GM12878 (cell line): ENCODE measurements around the gene DNAJC11. TPM values are rescaled to one million over a fixed set of nuclear protein-coding genes. Genes with fewer than 3 reads are reported as not detected.

Experiments used
- ATAC-seq: fragments of 200-7000 bp; cut with Tn5 transposase; 3 replicates; pipeline ENCODE4 v1.9.1; 2020; ENCODE audit warnings: mild to moderate bottlenecking, moderate library complexity
- BruUV-seq: library from RNA; stranded (reverse); fragments of 400-500 nt; replicated peaks from 2 replicates; lab custom pipeline; 2021; lab: Mats Ljungman, UMichigan
- CTCF ChIA-PET: fragments of 300-600 bp; sonication (Branson Sonifier 250); formaldehyde crosslinking; extraction: SDS; loops from one replicate; lab custom pipeline; 2021; ENCODE audit warnings: inconsistent platforms; lab: Yijun Ruan, JAX
- POLR2A ChIA-PET: fragments of 350-600 bp; formaldehyde crosslinking; extraction: SDS; loops from one replicate; lab custom pipeline; 2021; ENCODE audit warnings: inconsistent platforms; lab: Charles Lee
- RAD21 ChIA-PET: fragments of 300-600 bp; sonication (Branson Sonifier 250); formaldehyde crosslinking; loops from one replicate; lab custom pipeline; 2023; ENCODE audit warnings: antibody characterized with exemption; ENCODE audit not compliant: unreplicated experiment; lab: Charles Lee
- SMC1A ChIA-PET: fragments of 300-600 bp; sonication (Branson Sonifier 250); formaldehyde crosslinking; loops from one replicate; lab custom pipeline; 2023; ENCODE audit not compliant: unreplicated experiment, uncharacterized antibody; lab: Charles Lee
- DNase-seq: peaks from one replicate; pipeline ENCODE4 v3.0.0-alpha.2; 2011; ENCODE audit warnings: low read depth, low spot score
- FAIRE-seq: peaks from 3 replicates; lab custom pipeline; 2011; peaks lifted over from hg19 to GRCh38; lab: Jason Lieb, UNC
- H2AFZ ChIP-seq: 2 replicates; pipeline ENCODE4 v1.6.0; 2011; ENCODE audit warnings: low read depth, low read length, control low read depth; ENCODE audit not compliant: control insufficient read depth
- H3K27ac ChIP-seq: 2 replicates; pipeline ENCODE4 v1.5.1; 2011; ENCODE audit warnings: control low read depth; ENCODE audit not compliant: control insufficient read depth, insufficient read depth
- H3K27me3 ChIP-seq, 2 experiments: replicated peaks in 1 of 2; 2 replicates each; pipeline versions ENCODE4 v1.6.0 to v1.6.1; 2011; ENCODE audit warnings: low read length in 1 of 2; ENCODE audit not compliant: control insufficient read depth in 2 of 2, insufficient read depth in 2 of 2
- H3K36me3 ChIP-seq, 2 experiments: 2 replicates each; pipeline ENCODE4 v1.5.1; 2011; ENCODE audit warnings: low read length in 1 of 2; ENCODE audit not compliant: control insufficient read depth in 2 of 2, insufficient read depth in 2 of 2
- H3K4me1 ChIP-seq: 2 replicates; pipeline ENCODE4 v1.6.1; 2011; ENCODE audit warnings: mild to moderate bottlenecking, low read length, moderate library complexity, mixed read lengths; ENCODE audit not compliant: control insufficient read depth, insufficient read depth
- H3K4me2 ChIP-seq: 2 replicates; pipeline ENCODE4 v1.6.0; 2011; ENCODE audit warnings: control low read depth; ENCODE audit not compliant: control insufficient read depth, insufficient read depth
- H3K4me3 ChIP-seq: fragments of 200-600 bp; sonication (generic); 2 replicates; pipeline ENCODE4 v1.5.1; 2016
- H3K79me2 ChIP-seq: 2 replicates; pipeline ENCODE4 v1.6.0; 2011; ENCODE audit warnings: low read length; ENCODE audit not compliant: control insufficient read depth, insufficient read depth
- H3K9ac ChIP-seq: 2 replicates; pipeline ENCODE4 v1.8.0; 2011; ENCODE audit warnings: low read length, control low read depth, mixed read lengths; ENCODE audit not compliant: control insufficient read depth, insufficient read depth
- H3K9me3 ChIP-seq: replicated peaks from 3 replicates; pipeline ENCODE4 v1.5.1; 2011; ENCODE audit warnings: mild to moderate bottlenecking, low read length; ENCODE audit not compliant: control insufficient read depth, insufficient read depth
- H4K20me1 ChIP-seq: 2 replicates; pipeline ENCODE4 v1.6.0; 2011; ENCODE audit not compliant: control insufficient read depth, insufficient read depth
- BCL11A ChIP-seq: IDR thresholded peaks from 2 replicates; pipeline ENCODE4 v1.6.1; 2011; ENCODE audit warnings: low read depth, low read length
- EED ChIP-seq: sonication (generic); IDR thresholded peaks from 2 replicates; pipeline ENCODE4 v1.6.1; 2016; ENCODE audit warnings: antibody characterized with exemption, low read depth
- EZH2 ChIP-seq: IDR thresholded peaks from 2 replicates; pipeline ENCODE4 v1.6.1; 2012; ENCODE audit warnings: low read depth, mild to moderate bottlenecking, control low read depth, inconsistent platforms, low read length, borderline replicate concordance; ENCODE audit not compliant: control insufficient read depth
- JUND ChIP-seq: IDR thresholded peaks from 2 replicates; pipeline ENCODE4 v1.6.1; 2012; ENCODE audit warnings: low read depth, mild to moderate bottlenecking, low read length, improper control_type of control experiment, moderate library complexity
- PML ChIP-seq: IDR thresholded peaks from 2 replicates; pipeline ENCODE4 v1.6.1; 2012; ENCODE audit warnings: low read length, inconsistent platforms
- RBBP5 ChIP-seq: fragments of 200-600 bp; sonication (generic); conservative IDR thresholded peaks from 2 replicates; pipeline ENCODE4 v1.6.1; 2016
- RFX5 ChIP-seq: IDR thresholded peaks from 2 replicates; pipeline ENCODE4 v1.6.1; 2011; ENCODE audit warnings: low read depth, low read length, improper control_type of control experiment
- SREBF1 ChIP-seq: IDR thresholded peaks from 2 replicates; pipeline ENCODE4 v1.6.1; 2012; ENCODE audit warnings: mild to moderate bottlenecking, low read length
- WGBS: methylation state at CpG from one replicate; pipeline ENCODE4 v1.1.6; 2016; ENCODE audit warnings: low lambda C conversion rate; ENCODE audit not compliant: insufficient replicate concordance, insufficient coverage; ENCODE audit errors: missing lambda C conversion rate; 5-methylcytosine and 5-hydroxymethylcytosine counted together
- in situ Hi-C: fragments of 300-500 bp; cut with MboI; formaldehyde crosslinking; loops from 9 replicates; pipeline ENCODE4 v1.14.3; 2018; ENCODE audit warnings: mixed read lengths
- intact Hi-C: fragments of 100-400 bp; cut with micrococcal nuclease; formaldehyde crosslinking; loops from one replicate; pipeline ENCODE4 v1.14.2; 2022; ENCODE audit not compliant: unreplicated experiment
- polyA plus RNA-seq, 11 experiments: library from polyadenylated mRNA; depleted of rRNA in 4 of 11; unstranded in 6 of 11; stranded (reverse) in 5 of 11; fragments of >200 nt; fragmentation: Nextera tagmentation in 4 of 11; fragmentation: Illumina TruSeq in 1 of 11; extraction: Ambion mirVana in 4 of 11; extraction: Trizol in 1 of 11; gene quantifications; 1 replicate in 1 of 11; 2 replicates in 10 of 11; pipeline versions ENCODE4 v1.2.1 to v1.2.3, GENCODE V29; 2011 to 2016; ENCODE audit warnings: inconsistent platforms in 2 of 11, missing spikeins in 2 of 11, low read depth in 1 of 11
- total RNA-seq, 4 experiments: library from RNA; depleted of rRNA in 3 of 4; stranded (reverse); fragments of >200 nt in 3 of 4; fragmentation: Illumina TruSeq in 1 of 4; extraction: Trizol in 1 of 4; gene quantifications; 2 replicates each; pipeline versions ENCODE4 v1.2.1 to v1.2.3, GENCODE V29; 2013 to 2021
- TF ChIP-seq, protein P1 (sequence below): fragments of 450-650 bp; IDR thresholded peaks from 2 replicates; pipeline ENCODE4 v1.6.1; 2017; ENCODE audit warnings: low read depth, mild to moderate bottlenecking, moderate library complexity
- TF ChIP-seq, protein P2 (sequence below): fragments of 150-350 bp; IDR thresholded peaks from 2 replicates; pipeline ENCODE4 v1.6.1; 2014; ENCODE audit warnings: mild to moderate bottlenecking, low read depth, low read length
- TF ChIP-seq, protein P3 (sequence below): fragments of 450-650 bp; IDR thresholded peaks from 2 replicates; pipeline ENCODE4 v1.6.1; 2017; ENCODE audit warnings: mild to moderate bottlenecking, moderate library complexity
- TF ChIP-seq, protein P4 (sequence below): IDR thresholded peaks from 2 replicates; pipeline ENCODE4 v1.6.1; 2011; ENCODE audit warnings: borderline replicate concordance, low read depth, mild to moderate bottlenecking, moderate library complexity, mixed read lengths, low read length; ENCODE audit not compliant: insufficient read depth; ENCODE audit errors: extremely low read length
- TF ChIP-seq, protein P5 (sequence below): fragments of 450-650 bp; IDR thresholded peaks from 2 replicates; pipeline ENCODE4 v1.6.1; 2017; ENCODE audit warnings: antibody characterized with exemption, mild to moderate bottlenecking, moderate library complexity

Gene DNAJC11
- total and polyA plus RNA-seq, 10 of the 15 experiments (the other 5 are each of a cell fraction or from before 2014, with no cell fraction given): 5.0 to 58.8 (median 39.5) TPM

DNA sequence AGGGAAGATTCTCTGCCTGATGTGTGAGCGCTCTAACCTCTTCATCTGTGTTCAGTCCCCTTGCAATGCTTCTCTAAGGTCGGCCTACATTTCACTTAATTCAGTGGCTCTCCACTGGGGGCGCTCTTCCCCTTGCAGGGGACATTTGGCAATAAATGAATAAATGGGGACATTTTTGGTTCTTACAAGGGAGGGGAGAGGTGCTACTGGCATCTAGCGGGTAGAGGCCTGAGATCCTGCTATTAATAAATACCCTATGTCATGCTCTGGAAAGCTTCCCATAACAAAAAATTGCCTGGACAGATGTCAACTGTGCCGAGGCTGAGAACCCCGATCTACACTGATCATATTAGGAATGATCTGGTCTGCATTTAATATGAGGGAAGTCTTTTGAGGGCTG is 25.9 kb upstream of the DNAJC11 start:
- POLR2A ChIA-PET: no interaction called here
- in situ Hi-C loops: loop anchor here (5.0 kb wide), 2 partner anchors 165 to 340 kb away; no protein-coding TSS in a partner anchor
- TF ChIP-seq, protein P1, sequence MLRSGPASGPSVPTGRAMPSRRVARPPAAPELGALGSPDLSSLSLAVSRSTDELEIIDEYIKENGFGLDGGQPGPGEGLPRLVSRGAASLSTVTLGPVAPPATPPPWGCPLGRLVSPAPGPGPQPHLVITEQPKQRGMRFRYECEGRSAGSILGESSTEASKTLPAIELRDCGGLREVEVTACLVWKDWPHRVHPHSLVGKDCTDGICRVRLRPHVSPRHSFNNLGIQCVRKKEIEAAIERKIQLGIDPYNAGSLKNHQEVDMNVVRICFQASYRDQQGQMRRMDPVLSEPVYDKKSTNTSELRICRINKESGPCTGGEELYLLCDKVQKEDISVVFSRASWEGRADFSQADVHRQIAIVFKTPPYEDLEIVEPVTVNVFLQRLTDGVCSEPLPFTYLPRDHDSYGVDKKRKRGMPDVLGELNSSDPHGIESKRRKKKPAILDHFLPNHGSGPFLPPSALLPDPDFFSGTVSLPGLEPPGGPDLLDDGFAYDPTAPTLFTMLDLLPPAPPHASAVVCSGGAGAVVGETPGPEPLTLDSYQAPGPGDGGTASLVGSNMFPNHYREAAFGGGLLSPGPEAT: no peak
- TF ChIP-seq BCL11A (no peak), SREBF1 (no peak), RBBP5 (no peak), PML (no peak), JUND (no peak), RFX5 (no peak), EZH2 (no peak), EED (no peak)
- TF ChIP-seq, protein P2, sequence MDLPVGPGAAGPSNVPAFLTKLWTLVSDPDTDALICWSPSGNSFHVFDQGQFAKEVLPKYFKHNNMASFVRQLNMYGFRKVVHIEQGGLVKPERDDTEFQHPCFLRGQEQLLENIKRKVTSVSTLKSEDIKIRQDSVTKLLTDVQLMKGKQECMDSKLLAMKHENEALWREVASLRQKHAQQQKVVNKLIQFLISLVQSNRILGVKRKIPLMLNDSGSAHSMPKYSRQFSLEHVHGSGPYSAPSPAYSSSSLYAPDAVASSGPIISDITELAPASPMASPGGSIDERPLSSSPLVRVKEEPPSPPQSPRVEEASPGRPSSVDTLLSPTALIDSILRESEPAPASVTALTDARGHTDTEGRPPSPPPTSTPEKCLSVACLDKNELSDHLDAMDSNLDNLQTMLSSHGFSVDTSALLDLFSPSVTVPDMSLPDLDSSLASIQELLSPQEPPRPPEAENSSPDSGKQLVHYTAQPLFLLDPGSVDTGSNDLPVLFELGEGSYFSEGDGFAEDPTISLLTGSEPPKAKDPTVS: no peak
- TF ChIP-seq, protein P3, sequence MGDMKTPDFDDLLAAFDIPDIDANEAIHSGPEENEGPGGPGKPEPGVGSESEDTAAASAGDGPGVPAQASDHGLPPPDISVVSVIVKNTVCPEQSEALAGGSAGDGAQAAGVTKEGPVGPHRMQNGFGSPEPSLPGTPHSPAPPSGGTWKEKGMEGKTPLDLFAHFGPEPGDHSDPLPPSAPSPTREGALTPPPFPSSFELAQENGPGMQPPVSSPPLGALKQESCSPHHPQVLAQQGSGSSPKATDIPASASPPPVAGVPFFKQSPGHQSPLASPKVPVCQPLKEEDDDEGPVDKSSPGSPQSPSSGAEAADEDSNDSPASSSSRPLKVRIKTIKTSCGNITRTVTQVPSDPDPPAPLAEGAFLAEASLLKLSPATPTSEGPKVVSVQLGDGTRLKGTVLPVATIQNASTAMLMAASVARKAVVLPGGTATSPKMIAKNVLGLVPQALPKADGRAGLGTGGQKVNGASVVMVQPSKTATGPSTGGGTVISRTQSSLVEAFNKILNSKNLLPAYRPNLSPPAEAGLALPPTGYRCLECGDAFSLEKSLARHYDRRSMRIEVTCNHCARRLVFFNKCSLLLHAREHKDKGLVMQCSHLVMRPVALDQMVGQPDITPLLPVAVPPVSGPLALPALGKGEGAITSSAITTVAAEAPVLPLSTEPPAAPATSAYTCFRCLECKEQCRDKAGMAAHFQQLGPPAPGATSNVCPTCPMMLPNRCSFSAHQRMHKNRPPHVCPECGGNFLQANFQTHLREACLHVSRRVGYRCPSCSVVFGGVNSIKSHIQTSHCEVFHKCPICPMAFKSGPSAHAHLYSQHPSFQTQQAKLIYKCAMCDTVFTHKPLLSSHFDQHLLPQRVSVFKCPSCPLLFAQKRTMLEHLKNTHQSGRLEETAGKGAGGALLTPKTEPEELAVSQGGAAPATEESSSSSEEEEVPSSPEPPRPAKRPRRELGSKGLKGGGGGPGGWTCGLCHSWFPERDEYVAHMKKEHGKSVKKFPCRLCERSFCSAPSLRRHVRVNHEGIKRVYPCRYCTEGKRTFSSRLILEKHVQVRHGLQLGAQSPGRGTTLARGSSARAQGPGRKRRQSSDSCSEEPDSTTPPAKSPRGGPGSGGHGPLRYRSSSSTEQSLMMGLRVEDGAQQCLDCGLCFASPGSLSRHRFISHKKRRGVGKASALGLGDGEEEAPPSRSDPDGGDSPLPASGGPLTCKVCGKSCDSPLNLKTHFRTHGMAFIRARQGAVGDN: no peak
- TF ChIP-seq, protein P4, sequence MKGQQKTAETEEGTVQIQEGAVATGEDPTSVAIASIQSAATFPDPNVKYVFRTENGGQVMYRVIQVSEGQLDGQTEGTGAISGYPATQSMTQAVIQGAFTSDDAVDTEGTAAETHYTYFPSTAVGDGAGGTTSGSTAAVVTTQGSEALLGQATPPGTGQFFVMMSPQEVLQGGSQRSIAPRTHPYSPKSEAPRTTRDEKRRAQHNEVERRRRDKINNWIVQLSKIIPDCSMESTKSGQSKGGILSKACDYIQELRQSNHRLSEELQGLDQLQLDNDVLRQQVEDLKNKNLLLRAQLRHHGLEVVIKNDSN: no peak
- TF ChIP-seq, protein P5, sequence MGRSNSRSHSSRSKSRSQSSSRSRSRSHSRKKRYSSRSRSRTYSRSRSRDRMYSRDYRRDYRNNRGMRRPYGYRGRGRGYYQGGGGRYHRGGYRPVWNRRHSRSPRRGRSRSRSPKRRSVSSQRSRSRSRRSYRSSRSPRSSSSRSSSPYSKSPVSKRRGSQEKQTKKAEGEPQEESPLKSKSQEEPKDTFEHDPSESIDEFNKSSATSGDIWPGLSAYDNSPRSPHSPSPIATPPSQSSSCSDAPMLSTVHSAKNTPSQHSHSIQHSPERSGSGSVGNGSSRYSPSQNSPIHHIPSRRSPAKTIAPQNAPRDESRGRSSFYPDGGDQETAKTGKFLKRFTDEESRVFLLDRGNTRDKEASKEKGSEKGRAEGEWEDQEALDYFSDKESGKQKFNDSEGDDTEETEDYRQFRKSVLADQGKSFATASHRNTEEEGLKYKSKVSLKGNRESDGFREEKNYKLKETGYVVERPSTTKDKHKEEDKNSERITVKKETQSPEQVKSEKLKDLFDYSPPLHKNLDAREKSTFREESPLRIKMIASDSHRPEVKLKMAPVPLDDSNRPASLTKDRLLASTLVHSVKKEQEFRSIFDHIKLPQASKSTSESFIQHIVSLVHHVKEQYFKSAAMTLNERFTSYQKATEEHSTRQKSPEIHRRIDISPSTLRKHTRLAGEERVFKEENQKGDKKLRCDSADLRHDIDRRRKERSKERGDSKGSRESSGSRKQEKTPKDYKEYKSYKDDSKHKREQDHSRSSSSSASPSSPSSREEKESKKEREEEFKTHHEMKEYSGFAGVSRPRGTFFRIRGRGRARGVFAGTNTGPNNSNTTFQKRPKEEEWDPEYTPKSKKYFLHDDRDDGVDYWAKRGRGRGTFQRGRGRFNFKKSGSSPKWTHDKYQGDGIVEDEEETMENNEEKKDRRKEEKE: no peak

More for the DNA sequence above, 25.9 kb upstream of the DNAJC11 start:
- no TSS peak for BruUV-seq
- no peak overlapping the region for H3K4me2 ChIP-seq
- H3K36me3 ChIP-seq: no peaks in the 10 kb centered on the region
- peak; percentile 44 for FAIRE-seq
- no peaks in the 10 kb centered on the region for H4K20me1 ChIP-seq
- no peaks in the 10 kb centered on the region for H3K27me3 ChIP-seq
- peak; percentile 16 for DNase-seq
- peak; percentile 87 for ATAC-seq
- H3K79me2 ChIP-seq: no peaks in the 10 kb centered on the region
- intact Hi-C loops: loop anchor here (2.0 kb wide), 1 partner anchor 163 kb away; no protein-coding TSS in a partner anchor
- CTCF ChIA-PET: interaction anchor here (1.4 to 3.8 kb wide), 4 partner anchors 9 to 163 kb away, joined by 3 to 21 read pairs (median 4); no protein-coding TSS in a partner anchor
- H3K9me3 ChIP-seq: no peaks in the 10 kb centered on the region
- SMC1A ChIA-PET: no interaction called here
- no peak overlapping the region for H3K27ac ChIP-seq
- WGBS: 35% methylated on average over 6 of the region's 6 CpGs
- RAD21 ChIA-PET: interaction anchor here (1.2 kb wide), 1 partner anchor 162 kb away, joined by 5 read pairs; no protein-coding TSS in a partner anchor
- H3K4me3 ChIP-seq: no peak overlapping the region
- no peak overlapping the region for H3K9ac ChIP-seq
- H2AFZ ChIP-seq: no peak overlapping the region
- no peaks in the 10 kb centered on the region for H3K4me1 ChIP-seq
